Gastroesophageal sphincter (tissue), 4 donors: ENCODE measurements around the gene UBR3. TPM values are rescaled to one million over a fixed set of nuclear protein-coding genes. Genes with fewer than 3 reads are reported as not detected.
"Not testable (repeated sequence)": the region's sequence is repeated elsewhere in the genome, so short reads cannot be mapped to it uniquely, and the experiment has no call there.

ENCODE experiments used
- ATAC-seq: fragments of 150-250 bp; one replicate; pipeline ENCODE4 v1.9.1; 2016; ENCODE audit warnings: mild to moderate bottlenecking, moderate library complexity
- H3K27ac ChIP-seq, 4 donors: fragments of 200-600 bp; sonication (generic) in 3 of 4; 1 replicate in 3 of 4; 2 replicates in 1 of 4; pipeline ENCODE4 v1.5.1; 2016 to 2019
- H3K27me3 ChIP-seq: fragments of 200-600 bp; sonication (generic); one replicate; pipeline ENCODE4 v1.5.1; 2019
- H3K36me3 ChIP-seq, 2 donors: fragments of 200-600 bp; sonication (generic); one replicate each; pipeline ENCODE4 v1.5.1; 2019; ENCODE audit warnings: control low read depth in 1 of 2
- H3K4me1 ChIP-seq, 3 donors: fragments of 200-600 bp; sonication (generic); 1 replicate in 2 of 3; 2 replicates in 1 of 3; pipeline ENCODE4 v1.5.1; 2016 to 2019; ENCODE audit warnings: control low read depth in 2 of 3
- H3K4me3 ChIP-seq, 2 donors: fragments of 200-600 bp; sonication (generic); one replicate each; pipeline ENCODE4 v1.5.1; 2019; ENCODE audit warnings: mild to moderate bottlenecking in 1 of 2, moderate library complexity in 1 of 2
- H3K9me3 ChIP-seq, 3 donors: fragments of 200-600 bp; sonication (generic); one replicate each; pipeline ENCODE4 v1.5.1; 2017 to 2019; ENCODE audit warnings: control low read depth in 2 of 3
- EP300 ChIP-seq: sonication (generic); formaldehyde crosslinking; IDR thresholded peaks from one replicate; pipeline ENCODE4 v1.6.1; 2017; ENCODE audit warnings: antibody characterized with exemption, mild to moderate bottlenecking
- POLR2A ChIP-seq, 2 donors: fragments of 450-650 bp; IDR thresholded peaks; one replicate each; pipeline ENCODE4 v1.6.1; 2017; ENCODE audit warnings: antibody characterized with exemption in 2 of 2, mild to moderate bottlenecking in 2 of 2, moderate library complexity in 1 of 2
- POLR2AphosphoS5 ChIP-seq: sonication (generic); formaldehyde crosslinking; IDR thresholded peaks from one replicate; pipeline ENCODE4 v1.6.1; 2017; ENCODE audit warnings: antibody characterized with exemption
- WGBS, 2 donors: methylation state at CpG; one replicate each; pipeline ENCODE4 v1.1.5; 2018; ENCODE audit warnings: low coverage in 1 of 2; 5-methylcytosine and 5-hydroxymethylcytosine counted together
- total RNA-seq, 4 donors: library from RNA; depleted of rRNA; stranded (reverse); fragments of >200 nt; gene quantifications; one replicate each; pipeline ENCODE4 v1.1.0, GENCODE V29; 2016
- TF ChIP-seq, protein P1 (sequence below), 4 experiments: fragments of 200-600 bp in 2 of 4; fragments of 450-650 bp in 2 of 4; sonication (generic) in 1 of 4; IDR thresholded peaks; one replicate each; pipeline ENCODE4 v1.5.1; 2017 to 2019; ENCODE audit warnings: antibody characterized with exemption in 4 of 4, mild to moderate bottlenecking in 2 of 4, moderate library complexity in 2 of 4

Gene UBR3
- total RNA-seq, 4 donors from 2014 or later = 52.9 to 122 (median 66.9) TPM

DNA sequence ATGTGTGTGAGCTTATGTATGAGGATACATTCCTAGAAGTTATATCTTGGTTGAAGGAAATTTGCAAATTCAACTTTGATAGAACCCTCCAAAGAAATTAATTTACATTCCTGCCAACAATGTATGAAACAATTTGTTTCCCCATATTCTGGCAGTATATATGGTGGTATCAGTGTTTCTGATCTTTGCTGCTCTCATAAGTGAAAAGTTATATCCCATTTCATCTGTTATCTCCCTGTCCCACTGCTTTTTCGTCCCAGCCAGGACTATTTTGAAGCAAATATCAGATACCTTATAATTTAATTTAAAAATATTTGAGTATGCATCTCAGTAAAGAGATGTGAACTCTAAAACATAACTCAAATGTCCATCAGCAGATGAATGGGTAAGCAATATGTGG is 7.1 kb downstream of the UBR3 start:
- ATAC-seq = no peak
- WGBS, 2 donors = 64 to 77% methylated on average over 1 of the region's 1 CpG
- no peaks in the 10 kb centered on the region for H3K9me3 ChIP-seq
- H3K4me1 ChIP-seq = peaks cover 3 to 90% (median 13%) of the 10 kb centered on the region in 3 donors
- no peaks in the 10 kb centered on the region for H3K27me3 ChIP-seq
- H3K4me3 ChIP-seq = no peak overlapping the region
- TF ChIP-seq EP300 (no peak), POLR2AphosphoS5 (no peak), POLR2A (IDR thresholded peaks at IDR 0.05) (no peak)
- TF ChIP-seq, protein P1, sequence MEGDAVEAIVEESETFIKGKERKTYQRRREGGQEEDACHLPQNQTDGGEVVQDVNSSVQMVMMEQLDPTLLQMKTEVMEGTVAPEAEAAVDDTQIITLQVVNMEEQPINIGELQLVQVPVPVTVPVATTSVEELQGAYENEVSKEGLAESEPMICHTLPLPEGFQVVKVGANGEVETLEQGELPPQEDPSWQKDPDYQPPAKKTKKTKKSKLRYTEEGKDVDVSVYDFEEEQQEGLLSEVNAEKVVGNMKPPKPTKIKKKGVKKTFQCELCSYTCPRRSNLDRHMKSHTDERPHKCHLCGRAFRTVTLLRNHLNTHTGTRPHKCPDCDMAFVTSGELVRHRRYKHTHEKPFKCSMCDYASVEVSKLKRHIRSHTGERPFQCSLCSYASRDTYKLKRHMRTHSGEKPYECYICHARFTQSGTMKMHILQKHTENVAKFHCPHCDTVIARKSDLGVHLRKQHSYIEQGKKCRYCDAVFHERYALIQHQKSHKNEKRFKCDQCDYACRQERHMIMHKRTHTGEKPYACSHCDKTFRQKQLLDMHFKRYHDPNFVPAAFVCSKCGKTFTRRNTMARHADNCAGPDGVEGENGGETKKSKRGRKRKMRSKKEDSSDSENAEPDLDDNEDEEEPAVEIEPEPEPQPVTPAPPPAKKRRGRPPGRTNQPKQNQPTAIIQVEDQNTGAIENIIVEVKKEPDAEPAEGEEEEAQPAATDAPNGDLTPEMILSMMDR (IDR thresholded peaks at IDR 0.05) = no peak
- H3K27ac ChIP-seq = no peak overlapping the region
- H3K36me3 ChIP-seq = no peaks in the 10 kb centered on the region

DNA sequence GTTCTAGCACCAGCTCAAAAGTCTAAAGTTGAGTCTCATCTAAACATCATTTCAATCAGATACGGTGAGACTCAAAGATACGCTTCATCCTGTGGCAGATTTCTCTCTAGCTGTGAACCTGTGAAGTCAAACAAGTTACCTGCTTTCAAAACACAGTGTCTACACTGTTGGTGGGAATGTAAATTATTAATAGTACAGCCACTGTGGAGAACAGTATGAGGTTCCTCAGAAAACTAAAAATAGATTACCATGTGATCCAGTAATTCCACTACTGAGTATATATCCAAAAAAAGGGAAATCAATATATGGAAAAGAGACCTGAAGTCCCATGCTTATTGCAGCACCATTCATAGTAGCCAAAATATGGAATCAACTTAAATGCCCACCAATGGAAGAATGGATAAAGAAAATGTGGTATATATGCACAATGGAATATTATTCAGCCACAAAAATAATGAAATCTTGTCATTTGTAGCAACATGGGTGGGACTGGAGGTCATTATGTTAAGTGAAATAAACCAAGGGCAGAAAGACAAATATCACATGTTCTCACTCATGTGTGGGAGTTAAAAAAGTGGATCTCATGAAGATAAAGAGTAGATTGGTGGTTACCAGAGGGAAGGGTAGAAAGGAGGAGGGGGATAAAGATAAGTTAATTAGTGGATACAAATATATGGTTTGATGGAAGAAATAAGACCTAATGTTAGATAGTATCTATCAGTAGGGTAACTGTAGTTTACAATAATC is 11.7 kb downstream of the UBR3 start:
- H3K9me3 ChIP-seq = no peaks in the 10 kb centered on the region
- H3K4me1 ChIP-seq = peaks cover 3 to 66% (median 6%) of the 10 kb centered on the region in 3 donors
- 83 to 85% methylated on average over 2 of the region's 2 CpGs for WGBS, 2 donors
- H3K4me3 ChIP-seq = no peak overlapping the region
- H3K27me3 ChIP-seq = no peaks in the 10 kb centered on the region
- no peak for TF ChIP-seq POLR2AphosphoS5
- no peak for TF ChIP-seq POLR2A (IDR thresholded peaks at IDR 0.05)
- TF ChIP-seq, protein P1 (IDR thresholded peaks at IDR 0.05) = no peak
- H3K27ac ChIP-seq = no peak overlapping the region
- peaks cover 0 to 6% of the 10 kb centered on the region in 2 donors for H3K36me3 ChIP-seq
- no peak for ATAC-seq

DNA sequence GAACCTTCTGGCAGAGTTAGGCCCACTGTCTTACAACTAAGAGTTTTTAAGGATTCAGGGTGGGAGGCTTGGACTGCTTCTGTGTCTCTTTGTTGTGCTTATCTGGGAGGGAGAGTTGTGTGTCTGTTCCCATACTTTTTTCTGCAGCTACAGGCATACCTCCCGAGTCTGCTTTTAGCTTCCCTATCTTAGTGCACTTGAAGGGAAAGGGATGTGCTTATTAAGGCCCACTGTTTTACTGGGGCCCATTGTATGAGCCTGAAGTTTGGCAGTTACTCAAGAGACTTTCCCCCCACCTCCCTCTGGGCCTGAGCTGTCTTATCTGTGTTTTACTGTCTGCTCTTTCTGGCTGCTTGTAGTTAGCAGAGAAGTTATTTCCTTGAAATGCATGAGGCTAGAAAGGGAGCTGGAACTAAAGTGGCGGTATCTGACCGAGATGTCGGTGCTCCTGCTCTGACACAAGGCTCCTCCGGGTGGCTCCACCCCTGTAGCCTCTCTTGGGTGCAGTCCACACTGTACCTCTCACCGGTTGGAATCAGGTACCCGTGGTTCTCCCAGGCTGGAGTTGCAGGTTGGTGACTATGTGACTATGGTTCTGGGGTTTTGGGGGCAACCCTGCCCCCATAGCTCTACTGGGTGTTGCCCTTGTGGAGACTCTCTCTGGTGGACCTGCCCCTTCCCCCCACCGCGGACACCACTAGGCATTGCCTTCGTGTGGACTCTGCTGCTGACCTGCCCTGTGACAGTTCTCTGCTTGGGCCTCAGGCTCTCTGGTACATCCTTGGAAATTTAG is 12.9 kb downstream of the UBR3 start:
- Histone ChIP-seq H3K27ac (no peak overlapping the region), H3K4me3 (no peak overlapping the region), H3K9me3 (no peaks in the 10 kb centered on the region), H3K36me3 (peaks cover 0 to 6% of the 10 kb centered on the region in 2 donors), H3K27me3 (no peaks in the 10 kb centered on the region), H3K4me1 (peaks cover 3 to 53% (median 6%) of the 10 kb centered on the region in 3 donors)
- 63 to 74% methylated on average over 4 to 6 of the region's 10 CpGs for WGBS, 2 donors
- ATAC-seq = peak; percentile 16
- no peak for TF ChIP-seq EP300
- TF ChIP-seq, protein P1 (IDR thresholded peaks at IDR 0.05) = no peak
- TF ChIP-seq POLR2AphosphoS5 = no peak
- no peak for TF ChIP-seq POLR2A (IDR thresholded peaks at IDR 0.05)

DNA sequence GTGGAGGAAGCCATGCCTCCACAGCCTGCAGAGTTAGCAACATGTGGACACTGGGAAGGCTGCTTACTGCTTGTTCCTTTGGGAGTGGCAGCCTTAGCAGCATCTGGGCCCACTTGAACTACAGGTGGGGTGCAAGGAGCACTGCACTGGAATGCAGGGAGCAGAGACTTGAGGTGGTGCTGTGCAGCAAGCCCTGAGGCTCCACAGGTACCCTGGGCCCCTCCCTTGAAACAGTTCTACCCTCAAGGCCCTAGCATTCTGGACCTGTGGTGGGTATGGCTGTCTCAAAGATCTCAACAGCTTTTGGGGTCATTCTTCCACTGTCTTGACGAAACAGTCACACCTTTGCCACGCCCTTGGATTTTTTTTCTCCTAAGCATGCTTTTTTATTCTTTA is 13.5 kb downstream of the UBR3 start:
- Histone ChIP-seq H3K27ac (no peak overlapping the region), H3K36me3 (peaks cover 0 to 6% of the 10 kb centered on the region in 2 donors), H3K4me1 (peaks cover 3 to 49% (median 6%) of the 10 kb centered on the region in 3 donors), H3K9me3 (no peaks in the 10 kb centered on the region), H3K4me3 (no peak overlapping the region), H3K27me3 (no peaks in the 10 kb centered on the region)
- TF ChIP-seq, protein P1 (IDR thresholded peaks at IDR 0.05) = no peak
- TF ChIP-seq POLR2A (IDR thresholded peaks at IDR 0.05) (no peak), EP300 (no peak), POLR2AphosphoS5 (no peak)
- WGBS, 2 donors = 92 to 100% methylated on average over 2 of the region's 2 CpGs
- no peak for ATAC-seq

DNA sequence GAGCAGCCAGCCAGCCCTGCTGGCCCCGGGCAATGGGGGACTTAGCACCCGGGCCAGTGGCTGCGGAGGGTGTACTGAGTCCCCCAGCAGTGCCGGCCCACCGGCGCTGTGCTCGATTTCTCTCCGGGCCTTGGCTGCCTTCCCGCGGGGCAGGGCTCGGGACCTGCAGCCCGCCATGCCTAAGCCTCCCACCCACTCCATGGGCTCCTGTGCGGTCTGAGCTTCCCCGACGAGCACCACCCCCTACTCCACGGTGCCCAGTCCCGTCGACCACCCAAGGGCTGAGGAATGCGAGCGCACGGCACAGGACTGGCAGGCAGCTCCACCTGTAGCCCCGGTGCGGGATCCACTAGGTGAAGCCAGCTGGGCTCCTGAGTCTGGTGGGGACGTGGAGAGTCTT is 14.4 kb downstream of the UBR3 start:
- not testable (repeated sequence) for H3K36me3 ChIP-seq, H3K27ac ChIP-seq, H3K27me3 ChIP-seq, ATAC-seq, H3K9me3 ChIP-seq, H3K4me3 ChIP-seq
- WGBS, 2 donors = no CpG with 5 or more reads among the region's 24 CpGs
- H3K4me1 ChIP-seq = peaks cover 3 to 45% (median 6%) of the 10 kb centered on the region in 3 donors
